Activated naive CD8-positive, alpha-beta T cell treated with anti-CD3 and anti-CD28 coated beads for 36 hours (primary cell): ENCODE results near the gene GTF2E1. TPM values are rescaled to one million over a fixed set of nuclear protein-coding genes. Genes with fewer than 3 reads are reported as not detected.

Experiments used
- DNase-seq: peaks from one replicate; pipeline ENCODE4 v3.0.0; 2021
- H3K27ac Mint-ChIP-seq: one replicate; pipeline ENCODE4 v1.8.0; 2022; ENCODE audit warnings: mild to moderate bottlenecking, moderate library complexity, mixed read lengths
- H3K27me3 Mint-ChIP-seq: one replicate; pipeline ENCODE4 v1.8.0; 2022; ENCODE audit warnings: mild to moderate bottlenecking, mixed read lengths
- H3K36me3 Mint-ChIP-seq: one replicate; pipeline ENCODE4 v1.8.0; 2021; ENCODE audit warnings: mild to moderate bottlenecking, mixed read lengths
- H3K4me1 Mint-ChIP-seq: one replicate; pipeline ENCODE4 v1.8.0; 2021; ENCODE audit warnings: mixed read lengths
- H3K4me3 Mint-ChIP-seq: one replicate; pipeline ENCODE4 v1.8.0; 2022; ENCODE audit warnings: mild to moderate bottlenecking, moderate library complexity, mixed read lengths
- H3K9me3 Mint-ChIP-seq: one replicate; pipeline ENCODE4 v1.8.0; 2022; ENCODE audit warnings: mixed read lengths
- total RNA-seq, 2 experiments: library from RNA; stranded (reverse); gene quantifications; one replicate each; pipeline ENCODE4 v1.2.3, GENCODE V29; 2021

Gene GTF2E1
- total RNA-seq, 2 experiments from 2014 or later = 29.0 to 30.9 TPM

DNA sequence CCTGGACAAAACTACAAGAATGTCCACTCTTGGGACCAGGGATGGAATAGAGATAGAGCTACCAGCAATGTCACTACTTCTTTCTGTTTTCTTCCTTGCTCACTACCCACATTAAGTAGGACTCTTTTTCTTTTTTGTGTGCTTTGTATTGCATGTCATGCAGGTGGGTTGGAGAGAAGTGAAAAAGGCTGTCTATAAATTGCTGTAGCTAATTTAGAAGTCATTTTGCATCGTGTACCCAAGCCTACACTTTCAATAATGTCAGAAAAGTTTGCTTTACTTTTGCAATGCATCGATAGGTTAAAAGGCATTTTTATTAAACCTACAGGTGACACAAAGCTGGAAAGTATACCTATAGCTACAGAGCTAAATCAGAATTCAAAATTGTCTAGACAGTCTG lies 58.9 kb downstream of the GTF2E1 start:
- H3K4me1 Mint-ChIP-seq = no peaks in the 10 kb centered on the region
- no peaks in the 10 kb centered on the region for H3K36me3 Mint-ChIP-seq
- DNase-seq = no peak
- no peak overlapping the region for H3K4me3 Mint-ChIP-seq
- H3K27ac Mint-ChIP-seq = no peak overlapping the region
- H3K27me3 Mint-ChIP-seq = peaks cover 5% of the 10 kb centered on the region
- no peaks in the 10 kb centered on the region for H3K9me3 Mint-ChIP-seq

DNA sequence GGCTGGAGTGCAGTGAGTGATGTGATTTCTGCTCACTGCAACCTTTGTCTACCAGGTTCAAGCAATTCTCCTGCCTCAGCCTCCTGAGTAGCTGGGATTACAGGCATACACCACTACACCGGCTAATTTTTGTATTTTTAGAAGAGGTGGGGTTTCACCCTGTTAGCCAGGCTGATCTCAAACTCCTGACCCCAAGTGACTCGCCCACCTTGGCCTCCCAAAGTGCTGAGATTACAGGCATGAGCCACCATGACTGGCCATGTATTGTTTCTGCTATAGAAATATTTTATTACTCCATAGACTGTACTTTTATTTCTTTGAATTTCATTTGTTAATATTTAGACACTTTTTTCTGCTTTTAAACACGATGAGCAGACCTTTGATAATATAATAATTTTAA lies 60.4 kb downstream of the GTF2E1 start:
- H3K36me3 Mint-ChIP-seq = no peaks in the 10 kb centered on the region
- no peaks in the 10 kb centered on the region for H3K9me3 Mint-ChIP-seq
- H3K4me3 Mint-ChIP-seq = no peak overlapping the region
- no peak overlapping the region for H3K27ac Mint-ChIP-seq
- peaks cover 4% of the 10 kb centered on the region for H3K27me3 Mint-ChIP-seq
- DNase-seq = no peak
- H3K4me1 Mint-ChIP-seq = no peaks in the 10 kb centered on the region

DNA sequence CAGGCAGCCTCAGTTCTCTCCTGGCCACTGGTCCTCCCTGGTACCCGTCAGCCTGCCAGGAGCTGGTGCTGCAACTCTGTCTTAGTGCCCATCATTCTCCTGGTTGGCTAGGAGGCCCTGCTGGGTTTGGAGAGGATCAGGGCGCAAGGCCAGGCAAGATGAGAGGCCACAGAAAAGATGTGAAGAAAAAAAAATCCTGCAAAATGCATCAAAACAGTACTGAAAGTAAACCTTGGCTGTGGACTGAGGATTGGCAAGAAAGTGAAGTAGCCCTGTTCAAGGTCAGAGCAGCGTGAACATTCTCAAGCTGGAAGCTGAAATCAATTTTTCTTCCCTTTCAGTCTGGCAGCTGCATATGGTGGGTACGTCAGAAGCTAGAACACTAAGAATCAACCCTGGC lies 74.2 kb downstream of the GTF2E1 start:
- no peak for DNase-seq
- no peaks in the 10 kb centered on the region for H3K9me3 Mint-ChIP-seq
- H3K27me3 Mint-ChIP-seq = peaks cover 17% of the 10 kb centered on the region
- no peak overlapping the region for H3K4me3 Mint-ChIP-seq
- H3K36me3 Mint-ChIP-seq = no peaks in the 10 kb centered on the region
- no peaks in the 10 kb centered on the region for H3K4me1 Mint-ChIP-seq
- no peak overlapping the region for H3K27ac Mint-ChIP-seq

DNA sequence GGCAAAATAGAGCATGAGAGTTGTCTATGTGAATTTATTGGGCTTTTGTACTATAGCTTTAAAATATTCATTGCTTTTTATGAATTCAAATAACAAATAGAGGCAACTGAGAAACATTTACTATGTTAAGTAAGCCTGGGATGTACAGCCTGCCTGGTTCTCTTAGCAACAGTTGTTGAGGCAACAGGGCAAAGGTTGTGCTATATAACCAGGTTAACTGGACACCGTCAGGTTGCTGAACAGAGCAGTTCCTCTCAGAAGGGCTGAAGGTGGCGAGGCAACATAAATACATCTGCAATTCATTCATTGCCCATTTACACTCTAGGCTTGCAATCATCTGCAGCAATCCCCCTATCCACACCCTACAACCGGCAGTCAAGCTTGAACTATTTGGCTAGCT lies 78.2 kb downstream of the GTF2E1 start:
- no peak overlapping the region for H3K4me3 Mint-ChIP-seq
- no peaks in the 10 kb centered on the region for H3K4me1 Mint-ChIP-seq
- DNase-seq = no peak
- H3K27me3 Mint-ChIP-seq = peaks cover 10% of the 10 kb centered on the region
- no peak overlapping the region for H3K27ac Mint-ChIP-seq
- no peaks in the 10 kb centered on the region for H3K36me3 Mint-ChIP-seq
- H3K9me3 Mint-ChIP-seq = no peaks in the 10 kb centered on the region

- Mint-ChIP-seq H3K27ac (no peak overlapping the region), H3K36me3 (no peaks in the 10 kb centered on the region), H3K9me3 (no peaks in the 10 kb centered on the region), H3K4me1 (no peaks in the 10 kb centered on the region), H3K27me3 (peaks cover 8% of the 10 kb centered on the region), H3K4me3 (no peak overlapping the region)
- DNase-seq = no peak
These were observed 78.9 kb downstream of the GTF2E1 start for GRCh38 chr3:120821426-120821825.

DNA sequence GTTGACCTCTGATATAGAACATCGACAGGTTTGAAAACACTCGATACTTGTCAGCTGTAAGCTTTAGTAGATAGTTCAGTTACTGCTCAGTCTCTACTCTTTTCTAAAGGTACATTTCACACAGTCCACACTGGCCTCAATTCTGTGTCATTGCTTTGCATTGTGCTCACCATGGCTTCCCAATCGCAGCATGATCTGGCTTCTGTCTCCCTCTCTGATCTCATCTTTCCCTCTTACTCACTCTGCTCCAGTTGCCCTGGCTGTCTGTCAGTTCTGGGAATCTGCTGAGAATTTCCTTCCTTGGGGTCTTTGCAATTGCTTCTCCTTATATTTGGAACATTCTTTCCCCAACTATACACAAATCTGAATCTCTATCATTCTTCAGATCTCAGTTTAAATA lies 80.6 kb downstream of the GTF2E1 start:
- no peak overlapping the region for H3K4me3 Mint-ChIP-seq
- no peaks in the 10 kb centered on the region for H3K4me1 Mint-ChIP-seq
- no peaks in the 10 kb centered on the region for H3K27me3 Mint-ChIP-seq
- no peaks in the 10 kb centered on the region for H3K36me3 Mint-ChIP-seq
- H3K9me3 Mint-ChIP-seq = no peaks in the 10 kb centered on the region
- no peak for DNase-seq
- H3K27ac Mint-ChIP-seq = no peak overlapping the region

DNA sequence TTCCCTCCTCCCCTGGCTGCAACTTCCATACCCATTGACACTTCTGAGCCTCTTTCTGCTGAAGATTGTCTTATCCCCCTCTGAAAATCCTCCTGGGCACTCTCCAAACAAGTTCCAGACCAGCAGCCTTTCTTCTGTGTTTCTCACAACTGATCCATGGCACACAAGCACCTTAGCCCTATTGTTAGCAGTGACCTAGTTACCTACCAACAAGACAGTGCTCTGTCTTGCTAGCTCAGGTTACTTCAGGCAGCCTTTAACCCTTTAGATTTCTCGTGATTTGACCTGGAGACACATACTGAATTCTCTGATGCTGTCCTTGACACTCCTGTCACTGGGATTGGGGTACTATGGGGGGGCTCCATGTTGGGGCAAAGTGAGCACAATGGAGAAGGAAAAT lies 82.1 kb downstream of the GTF2E1 start:
- Mint-ChIP-seq H3K9me3 (no peaks in the 10 kb centered on the region), H3K27ac (no peak overlapping the region), H3K4me3 (no peak overlapping the region), H3K27me3 (no peaks in the 10 kb centered on the region), H3K4me1 (no peaks in the 10 kb centered on the region), H3K36me3 (no peaks in the 10 kb centered on the region)
- no peak for DNase-seq

- no peaks in the 10 kb centered on the region for H3K36me3 Mint-ChIP-seq
- peaks cover 11% of the 10 kb centered on the region for H3K27me3 Mint-ChIP-seq
- H3K27ac Mint-ChIP-seq = no peak overlapping the region
- no peak for DNase-seq
- H3K9me3 Mint-ChIP-seq = no peaks in the 10 kb centered on the region
- no peaks in the 10 kb centered on the region for H3K4me1 Mint-ChIP-seq
- no peak overlapping the region for H3K4me3 Mint-ChIP-seq
These were observed 86.3 kb downstream of the GTF2E1 start for GRCh38 chr3:120828796-120829195.

DNA sequence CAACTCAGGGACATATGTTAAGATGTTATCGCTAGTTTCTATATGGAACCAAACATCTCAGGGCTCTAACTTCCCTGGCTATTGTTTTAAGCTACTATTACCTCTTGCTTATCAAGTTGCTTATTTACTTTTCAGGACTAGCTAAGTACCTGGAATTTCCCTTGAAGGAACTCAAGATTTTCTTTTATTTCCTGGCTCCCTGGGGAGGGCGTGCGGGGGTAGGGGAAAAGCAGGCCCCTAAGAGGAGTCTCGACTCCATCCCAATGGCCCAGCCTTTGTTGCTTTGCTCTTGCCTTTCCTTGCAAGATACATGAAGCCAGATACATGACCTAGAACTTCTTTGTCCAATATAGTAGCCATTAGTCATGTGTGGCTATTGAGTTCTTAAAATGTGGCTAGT lies 88.5 kb downstream of the GTF2E1 start:
- Mint-ChIP-seq H3K9me3 (no peaks in the 10 kb centered on the region), H3K4me1 (no peaks in the 10 kb centered on the region), H3K4me3 (no peak overlapping the region), H3K27me3 (peaks cover 11% of the 10 kb centered on the region), H3K36me3 (no peaks in the 10 kb centered on the region), H3K27ac (no peak overlapping the region)
- DNase-seq = no peak

Other genes with a start within 250 kb of the GTF2E1 start
- gene NDUFB4, start 146.4 kb upstream of the GTF2E1 start, total RNA-seq = 100 to 1,000 TPM; 120 to 124 TPM
- gene HGD, start 60.5 kb upstream of the GTF2E1 start, total RNA-seq = under 1 TPM; 0.20 to 0.35 TPM
- gene RABL3, start 228 bp upstream of the GTF2E1 start, total RNA-seq = 10 to 100 TPM; 33.4 to 38.8 TPM
- not detected for gene STXBP5L, start 165.5 kb downstream of the GTF2E1 start, total RNA-seq